ENCODE results near the gene KIAA1210.
A peak's percentile ranks its signal among the peaks of the same experiment; 100 is the strongest.

Gene KIAA1210

GRCh38 chrX:119127650-119128049 is at the start of gene KIAA1210:
KIAA1210 (minus strand) TSS chrX:119127812; CDS start chrX:119123642, 4,170 bp downstream.
- no peak for TF ChIP-seq CTCF (IDR thresholded peaks at IDR 0.05; ENCODE audit: low read length, missing control alignments)
- no peak for DNase-seq (ENCODE audit: low read depth)
- no peak within 1 kb of the TSS for H3K4me3 ChIP-seq (replicated peaks; ENCODE audit: low read depth, low read length)

- H3K4me3 ChIP-seq (replicated peaks; ENCODE audit: low read depth, low read length), result no peak overlapping the region
- TF ChIP-seq CTCF (IDR thresholded peaks at IDR 0.05; ENCODE audit: low read length, missing control alignments), result no peak
Measured at GRCh38 chrX:119177278-119177677, 49.7 kb upstream of the KIAA1210 start.

GRCh38 chrX:119174900-119175299 is 47.3 kb upstream of the KIAA1210 start:
- no peak for TF ChIP-seq CTCF (IDR thresholded peaks at IDR 0.05; ENCODE audit: low read length, missing control alignments)
- H3K4me3 ChIP-seq (replicated peaks; ENCODE audit: low read depth, low read length), result no peak overlapping the region
- DNase-seq (ENCODE audit: low read depth), result no peak

More at GRCh38 chrX:119177278-119177677, 49.7 kb upstream of the KIAA1210 start:
- DNase-seq (ENCODE audit: low read depth), result no peak

- no peak for DNase-seq (ENCODE audit: low read depth)
- TF ChIP-seq CTCF (IDR thresholded peaks at IDR 0.05; ENCODE audit: low read length, missing control alignments), result no peak
- no peak overlapping the region for H3K4me3 ChIP-seq (replicated peaks; ENCODE audit: low read depth, low read length)
Measured at GRCh38 chrX:119168104-119168503, 40.5 kb upstream of the KIAA1210 start.

GRCh38 chrX:119158226-119158625 is 30.6 kb upstream of the KIAA1210 start:
- no peak for DNase-seq (ENCODE audit: low read depth)
- H3K4me3 ChIP-seq (replicated peaks; ENCODE audit: low read depth, low read length), result no peak overlapping the region
- TF ChIP-seq CTCF (IDR thresholded peaks at IDR 0.05; ENCODE audit: low read length, missing control alignments), result no peak

GRCh38 chrX:119156241-119156640 is 28.6 kb upstream of the KIAA1210 start:
- no peak for DNase-seq (ENCODE audit: low read depth)
- no peak for TF ChIP-seq CTCF (IDR thresholded peaks at IDR 0.05; ENCODE audit: low read length, missing control alignments)

GRCh38 chrX:119155416-119156035 is 27.9 kb upstream of the KIAA1210 start:
- DNase-seq (ENCODE audit: low read depth), result peak; percentile 84

More at GRCh38 chrX:119156241-119156640, 28.6 kb upstream of the KIAA1210 start:
- H3K4me3 ChIP-seq (replicated peaks; ENCODE audit: low read depth, low read length), result no peak overlapping the region

More at GRCh38 chrX:119155416-119156035, 27.9 kb upstream of the KIAA1210 start:
- no peak for TF ChIP-seq CTCF (IDR thresholded peaks at IDR 0.05; ENCODE audit: low read length, missing control alignments)
- no peak overlapping the region for H3K4me3 ChIP-seq (replicated peaks; ENCODE audit: low read depth, low read length)
